AG08395 (cell line): ENCODE data around the gene SHISA8.

ENCODE experiments used
- DNase-seq: peaks from one replicate; pipeline ENCODE4 v3.0.0; 2012; ENCODE audit warnings: mixed read lengths, low spot score

The SHISA8 gene

GRCh38 chr22:41933411-41934177 is 18.7 kb upstream of the SHISA8 start:
- no peak for DNase-seq

DNA sequence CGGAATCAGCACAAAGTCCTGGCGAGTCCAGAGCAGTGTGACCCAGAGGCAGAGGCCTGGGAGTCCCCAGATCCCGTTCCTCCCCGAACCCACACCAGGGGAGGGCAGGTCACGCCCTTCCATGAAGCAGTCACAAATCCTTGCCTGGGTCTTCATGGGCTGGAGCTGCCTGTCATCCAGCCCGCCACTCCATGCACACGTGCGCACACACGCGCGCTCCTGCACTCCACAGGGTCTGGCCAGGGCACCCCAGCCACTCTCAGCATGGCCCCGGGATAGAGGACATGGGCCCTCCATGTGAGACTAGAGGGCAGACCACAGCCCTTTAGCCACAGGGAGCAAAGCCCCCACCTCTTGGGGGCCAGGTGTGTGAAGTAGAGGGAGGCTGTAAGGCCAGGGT is 17.5 kb upstream of the SHISA8 start:
- DNase-seq, result no peak

- no peak for DNase-seq
These were observed 16.9 kb upstream of the SHISA8 start for GRCh38 chr22:41931701-41932269.

DNA sequence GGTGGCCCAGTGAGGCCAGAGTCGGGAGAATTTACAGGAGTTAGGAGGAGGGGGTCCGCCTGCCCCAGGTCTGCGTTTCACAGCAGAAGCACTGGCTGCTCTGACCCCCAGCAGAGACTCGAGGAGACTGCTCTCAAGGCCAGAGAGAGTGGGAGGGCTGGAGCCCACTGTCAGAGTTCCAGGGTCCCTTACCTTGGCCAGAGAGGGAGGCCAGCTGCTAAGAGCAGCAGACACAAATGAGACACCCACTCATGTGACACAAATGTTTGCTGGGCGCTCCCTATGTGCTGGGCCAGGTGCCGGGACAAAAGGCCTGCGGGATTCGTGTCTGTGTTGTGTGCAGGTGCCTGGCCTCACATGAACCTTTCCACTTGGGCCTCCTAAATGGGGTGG is 14.5 kb upstream of the SHISA8 start:
- no peak for DNase-seq

DNA sequence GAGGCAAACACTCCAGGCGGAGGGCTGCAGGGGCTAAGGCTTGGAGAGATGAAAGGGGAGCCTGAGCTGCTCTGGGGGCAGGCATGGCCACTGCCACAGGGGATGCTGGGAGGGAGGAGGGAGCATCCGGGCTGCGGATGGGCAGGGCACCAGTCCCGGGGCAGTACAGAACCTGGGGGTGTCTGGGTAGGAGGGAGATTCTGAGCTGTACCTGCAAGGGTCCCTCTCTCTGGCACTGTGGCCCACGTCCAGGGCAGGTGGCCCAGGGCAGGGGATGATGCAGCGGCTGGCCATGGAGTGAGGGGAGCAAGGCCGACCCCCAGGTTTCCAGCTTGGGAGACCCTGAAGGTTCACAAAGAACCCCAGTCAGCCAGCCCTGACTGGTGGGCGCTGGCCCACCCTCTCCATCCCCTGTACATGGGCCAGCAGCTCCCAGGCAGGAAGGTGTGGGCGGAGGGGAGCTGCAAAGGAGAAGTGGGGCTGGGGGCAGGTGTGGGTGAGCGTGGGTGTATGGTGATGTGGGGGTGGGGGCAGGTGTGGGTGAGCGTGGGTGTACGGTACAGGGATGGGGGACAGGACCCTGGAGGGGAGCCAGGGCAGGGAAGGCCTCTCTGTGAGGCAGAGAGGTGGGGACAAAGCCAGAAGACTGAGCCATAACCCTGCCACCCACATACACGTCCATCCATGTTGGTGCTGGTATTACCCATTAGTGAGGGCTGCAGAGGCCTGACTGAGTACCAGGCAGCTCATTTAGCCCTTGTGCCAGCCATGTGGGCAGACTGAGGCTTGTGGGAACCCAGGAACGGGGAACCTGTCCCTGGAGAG is 13.9 kb upstream of the SHISA8 start:
- no peak for DNase-seq

- DNase-seq, result no peak
These were observed 12.9 kb upstream of the SHISA8 start for GRCh38 chr22:41927813-41928212.

GRCh38 chr22:41925783-41926460 is 11.0 kb upstream of the SHISA8 start:
- peak; percentile 61 for DNase-seq

DNA sequence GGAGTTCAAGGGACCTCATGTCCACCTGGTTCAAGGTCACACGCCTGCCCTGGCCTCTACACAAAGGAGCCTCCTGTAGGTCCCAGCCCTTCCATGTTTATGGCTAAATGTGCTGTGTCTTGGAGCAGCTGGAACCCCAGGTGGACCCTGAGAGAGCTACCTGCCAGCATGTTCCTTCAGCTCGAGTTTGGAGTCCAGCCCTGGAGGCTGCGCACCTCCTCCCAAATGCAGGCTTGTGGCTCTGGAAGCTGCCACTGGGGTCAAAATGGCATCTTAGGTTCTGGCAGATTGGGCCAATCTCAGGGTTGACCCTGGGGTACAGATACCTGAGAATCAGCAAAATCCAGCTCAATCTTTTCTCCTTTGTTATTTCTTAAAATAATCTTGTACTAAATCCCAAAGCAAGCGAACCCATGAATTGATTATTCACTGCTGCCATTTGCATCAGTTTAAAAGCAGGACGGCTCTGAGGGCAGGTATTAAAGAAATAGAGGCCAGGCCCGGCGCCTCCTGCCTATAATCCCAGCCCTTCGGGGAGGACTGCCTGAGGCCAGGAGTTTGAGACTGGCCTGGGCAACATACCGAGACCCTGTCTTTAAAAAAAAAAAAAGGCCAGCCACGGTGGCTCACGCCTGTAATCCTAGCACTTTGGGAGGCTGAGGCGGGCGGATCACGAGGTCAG is 8.9 kb upstream of the SHISA8 start:
- no peak for DNase-seq

GRCh38 chr22:41922940-41923594 is 8.2 kb upstream of the SHISA8 start:
- DNase-seq, result no peak

DNA sequence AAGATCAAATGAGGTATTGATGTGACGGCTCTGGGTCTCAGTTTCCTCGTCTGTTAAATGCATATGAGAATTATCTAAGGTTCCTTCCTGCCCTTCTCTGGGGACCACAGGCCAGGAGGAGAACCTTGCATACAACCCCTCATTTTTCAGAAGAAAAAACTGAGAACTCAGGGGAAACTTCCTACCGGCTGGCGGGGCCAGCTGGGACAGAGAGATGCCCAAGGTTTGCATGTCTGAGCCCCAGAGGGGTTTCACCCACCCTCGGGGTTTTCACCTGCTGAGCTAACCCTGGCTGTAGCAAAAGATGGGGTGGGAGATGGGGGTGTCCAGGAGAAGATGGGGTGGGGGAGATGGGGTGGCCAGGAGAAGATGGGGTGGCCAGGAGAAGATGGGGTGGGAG is 7.5 kb upstream of the SHISA8 start:
- no peak for DNase-seq

GRCh38 chr22:41920271-41920976 is 5.5 kb upstream of the SHISA8 start:
- no peak for DNase-seq

DNA sequence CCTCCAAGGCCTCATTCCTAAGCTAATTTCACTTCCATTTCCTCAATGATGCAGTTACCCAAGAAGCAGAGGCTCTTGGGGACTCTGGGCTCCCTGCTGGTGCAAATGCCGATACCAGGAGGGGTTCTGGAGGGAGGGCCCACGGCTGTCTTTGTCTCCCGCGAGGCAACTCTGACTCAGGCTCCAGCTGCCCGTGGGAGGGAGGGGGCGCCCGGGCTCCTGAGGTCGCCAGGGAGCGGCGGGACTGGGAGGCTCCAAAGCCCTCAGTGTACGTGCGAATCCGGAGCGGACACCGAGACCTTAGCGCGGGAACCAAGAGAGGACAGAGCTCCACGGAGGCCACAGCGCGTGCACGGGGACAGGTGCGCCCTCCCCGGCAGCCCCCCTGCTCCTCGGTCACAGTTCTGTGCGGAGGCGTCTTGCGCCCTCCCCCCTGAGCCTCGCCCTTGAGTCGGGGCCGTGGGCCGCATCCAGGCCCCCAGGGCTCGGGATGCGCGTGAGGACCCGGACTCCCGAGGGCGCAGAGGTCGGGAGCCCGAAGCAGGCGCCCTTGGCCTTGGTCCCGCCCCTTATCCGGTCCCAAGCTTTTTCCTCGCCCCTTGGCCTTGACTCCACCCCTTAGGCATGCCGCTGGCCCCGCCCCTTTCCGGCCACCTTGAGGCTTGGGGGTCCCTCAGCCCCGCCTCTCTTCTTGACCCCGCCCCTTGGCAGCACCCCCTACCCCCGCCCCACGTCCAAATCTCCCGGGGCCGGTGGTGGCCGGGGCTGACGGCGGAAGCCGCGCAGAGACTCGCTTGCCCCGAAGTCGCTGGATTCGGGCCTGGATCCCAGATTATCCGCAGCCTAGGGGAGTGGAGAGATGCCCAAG is 4.7 kb upstream of the SHISA8 start:
- DNase-seq, result peak; percentile 66

GRCh38 chr22:41917903-41918791 is 3.3 kb upstream of the SHISA8 start:
- peak; percentile 32 for DNase-seq

DNA sequence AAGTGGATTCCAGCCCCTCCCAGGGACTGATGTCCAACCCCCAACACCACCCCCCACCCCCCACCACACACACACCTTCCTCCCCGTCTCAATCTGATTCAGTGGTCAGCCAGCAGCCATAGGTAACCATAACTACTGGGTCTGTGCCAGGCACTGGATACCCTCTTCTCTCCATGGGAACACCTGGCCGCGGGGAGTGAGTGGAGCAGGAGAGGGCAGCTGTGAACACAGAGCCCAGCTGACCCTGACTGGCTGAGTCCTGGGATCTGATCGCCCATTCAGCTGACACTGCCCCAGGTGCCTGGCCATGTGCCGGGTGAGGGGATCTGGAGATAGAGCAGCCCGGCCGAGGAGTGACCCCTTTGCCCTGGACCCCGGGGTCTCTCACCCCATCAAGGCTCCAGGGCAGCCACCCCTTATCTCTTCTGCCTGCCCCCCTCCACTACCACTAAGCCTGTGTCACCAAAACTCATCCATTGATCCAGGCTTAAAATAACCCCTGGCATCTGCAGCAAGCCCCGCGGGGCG is 2.6 kb upstream of the SHISA8 start:
- DNase-seq, result no peak

GRCh38 chr22:41916745-41917358 is 2.0 kb upstream of the SHISA8 start:
- DNase-seq, result no peak

DNA sequence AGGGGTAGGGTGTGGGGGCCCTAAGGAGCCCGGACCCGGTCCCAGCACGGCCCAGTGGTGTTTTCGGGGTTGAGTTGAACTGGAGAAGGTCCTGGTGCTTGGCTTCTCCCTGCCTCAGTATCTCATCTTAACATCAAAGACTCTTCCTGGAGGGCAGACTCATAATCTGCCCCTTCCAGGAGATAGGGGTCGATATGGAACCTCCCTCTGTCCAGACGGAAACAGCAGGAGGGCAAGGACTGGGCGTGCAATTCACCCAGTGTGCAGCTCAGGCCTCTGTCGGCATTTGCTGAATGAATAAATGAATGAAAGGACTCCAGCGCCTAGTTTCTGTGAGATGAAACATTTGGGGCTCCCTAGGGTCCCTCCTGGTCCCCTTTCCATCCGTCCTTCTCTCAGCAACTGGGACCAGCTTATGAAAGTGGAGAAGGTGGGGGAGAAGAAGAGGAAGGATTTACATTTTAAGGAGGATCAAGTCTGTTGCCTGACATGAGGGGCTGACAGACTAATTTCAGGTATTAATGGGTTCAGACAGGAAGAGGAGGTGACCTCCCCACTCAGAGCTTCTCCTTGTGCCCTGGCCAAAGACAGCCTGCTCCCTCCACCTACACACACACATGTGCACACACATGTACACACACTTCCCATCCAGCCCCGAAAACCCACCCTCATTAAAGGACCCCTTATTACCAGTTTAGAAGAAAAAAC is 1.1 kb upstream of the SHISA8 start:
- no peak for DNase-seq

- no peak for DNase-seq
These were observed 251 bp downstream of the SHISA8 start for GRCh38 chr22:41914611-41915034.
